ENCODE data around the gene RFWD3. TPM values are rescaled to one million over a fixed set of nuclear protein-coding genes. Genes with fewer than 3 reads are reported as not detected.
A peak's percentile ranks its signal among the peaks of the same experiment; 100 is the strongest.

RFWD3 gene
- total RNA-seq, 1 donor from 2014 or later = 55.7 TPM

DNA sequence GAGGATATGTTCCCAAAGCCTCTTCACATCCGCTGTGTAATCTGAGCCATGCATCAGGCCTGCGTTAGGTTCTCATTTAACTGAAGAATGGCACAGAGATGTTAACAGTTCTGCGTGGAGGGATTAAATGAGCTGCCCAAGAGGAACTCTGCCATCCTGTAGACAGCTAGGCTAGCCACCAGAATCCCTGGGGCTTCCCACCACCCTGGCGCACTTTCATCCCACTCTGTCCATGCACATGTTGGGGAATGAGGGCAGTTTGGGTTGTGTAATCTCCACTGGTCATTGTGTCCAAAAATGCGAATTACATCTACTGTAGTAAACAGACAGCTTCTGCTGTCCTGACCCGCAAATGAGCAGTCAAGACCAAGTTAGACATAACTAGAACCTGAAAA lies 58.7 kb downstream of the RFWD3 start:
- Histone ChIP-seq H2AFZ (replicated peaks) (peak overlapping the region; percentile 55), H3K27me3 (no peaks in the 10 kb centered on the region), H3K4me2 (peak overlapping the region; percentile 81), H3F3A (ENCODE audit: low read depth) (peaks cover 19% of the 10 kb centered on the region), H3K79me2 (ENCODE audit: low read depth) (peaks cover 39% of the 10 kb centered on the region), H3K4me3 (peak overlapping the region; percentile 84), H3K9ac (no peak overlapping the region), H3K27ac (no peak overlapping the region), H4K20me1 (ENCODE audit: low read depth) (peaks cover 32% of the 10 kb centered on the region), H3K4me1 (peaks cover 21% of the 10 kb centered on the region), H3K36me3 (no peaks in the 10 kb centered on the region), H3K9me3 (ENCODE audit: low read depth) (no peaks in the 10 kb centered on the region)
- peak overlapping the region; percentile 86 for H3K27ac Mint-ChIP-seq
- no peaks in the 10 kb centered on the region for H3K27me3 Mint-ChIP-seq (ENCODE audit: insufficient read depth, low read depth)
- peaks cover 4% of the 10 kb centered on the region for H3K36me3 Mint-ChIP-seq
- peak overlapping the region; percentile 99 for H3K4me3 Mint-ChIP-seq
- no peak for TF ChIP-seq EZH2 (IDR thresholded peaks at IDR 0.05)
- TF ChIP-seq EZH2phosphoT487 (IDR thresholded peaks at IDR 0.05) = no peak
- TF ChIP-seq CTCF (IDR thresholded peaks at IDR 0.05) = no peak
- H3K9me3 Mint-ChIP-seq = no peaks in the 10 kb centered on the region
- DNase-seq (ENCODE audit: low spot score) = peak; percentile 63
- peaks cover 32% of the 10 kb centered on the region for H3K4me1 Mint-ChIP-seq

GRCh38 chr16:74607310-74607961 lies 59.2 kb downstream of the RFWD3 start:
- Mint-ChIP-seq H3K36me3 (peaks cover 4% of the 10 kb centered on the region), H3K4me3 (peak overlapping the region; percentile 99), H3K9me3 (peaks cover 2% of the 10 kb centered on the region), H3K27ac (peak overlapping the region; percentile 96), H3K27me3 (ENCODE audit: insufficient read depth, low read depth) (no peaks in the 10 kb centered on the region), H3K4me1 (peaks cover 35% of the 10 kb centered on the region)
- no peak for TF ChIP-seq EZH2phosphoT487 (IDR thresholded peaks at IDR 0.05)
- TF ChIP-seq CTCF (IDR thresholded peaks at IDR 0.05) = no peak
- TF ChIP-seq EZH2 (IDR thresholded peaks at IDR 0.05) = no peak
- peak overlapping the region; percentile 81 for H3K4me2 ChIP-seq
- no peaks in the 10 kb centered on the region for H3K27me3 ChIP-seq
- peaks cover 44% of the 10 kb centered on the region for H3K79me2 ChIP-seq (ENCODE audit: low read depth)
- peaks cover 21% of the 10 kb centered on the region for H3K4me1 ChIP-seq
- no peak for DNase-seq (ENCODE audit: low spot score)
- H3K36me3 ChIP-seq = no peaks in the 10 kb centered on the region
- no peak overlapping the region for H3K27ac ChIP-seq
- peaks cover 38% of the 10 kb centered on the region for H4K20me1 ChIP-seq (ENCODE audit: low read depth)
- H3K4me3 ChIP-seq = peak overlapping the region; percentile 84
- H3F3A ChIP-seq (ENCODE audit: low read depth) = peaks cover 19% of the 10 kb centered on the region
- peak overlapping the region; percentile 55 for H2AFZ ChIP-seq (replicated peaks)
- H3K9ac ChIP-seq = no peak overlapping the region
- no peaks in the 10 kb centered on the region for H3K9me3 ChIP-seq (ENCODE audit: low read depth)

- H3K36me3 ChIP-seq = no peaks in the 10 kb centered on the region
- peak; percentile 97 for DNase-seq (ENCODE audit: low spot score)
- peak within 1 kb of the TSS; percentile 84 for H3K4me3 ChIP-seq
- H4K20me1 ChIP-seq (ENCODE audit: low read depth) = peaks cover 44% of the 10 kb centered on the region
- peaks cover 21% of the 10 kb centered on the region for H3K4me1 ChIP-seq
- H2AFZ ChIP-seq (replicated peaks) = peak within 1 kb of the TSS; percentile 65
- peaks cover 19% of the 10 kb centered on the region for H3F3A ChIP-seq (ENCODE audit: low read depth)
- no peaks in the 10 kb centered on the region for H3K27me3 ChIP-seq
- peaks cover 5% of the 10 kb centered on the region for H3K36me3 Mint-ChIP-seq
- TF ChIP-seq EZH2 (IDR thresholded peaks at IDR 0.05) = no peak
- no peak for TF ChIP-seq CTCF (IDR thresholded peaks at IDR 0.05)
- TF ChIP-seq EZH2phosphoT487 (IDR thresholded peaks at IDR 0.05) = no peak
- peak within 1 kb of the TSS; percentile 81 for H3K4me2 ChIP-seq
- peak within 1 kb of the TSS; percentile 86 for H3K9ac ChIP-seq
- peak within 1 kb of the TSS; percentile 95 for H3K27ac ChIP-seq
- peak within 1 kb of the TSS; percentile 99 for H3K4me3 Mint-ChIP-seq
- peaks cover 35% of the 10 kb centered on the region for H3K4me1 Mint-ChIP-seq
- no peaks in the 10 kb centered on the region for H3K9me3 ChIP-seq (ENCODE audit: low read depth)
- H3K79me2 ChIP-seq (ENCODE audit: low read depth) = peaks cover 52% of the 10 kb centered on the region
- H3K27me3 Mint-ChIP-seq (ENCODE audit: insufficient read depth, low read depth) = no peaks in the 10 kb centered on the region
- peaks cover 2% of the 10 kb centered on the region for H3K9me3 Mint-ChIP-seq
- peak within 1 kb of the TSS; percentile 96 for H3K27ac Mint-ChIP-seq
Measured at GRCh38 chr16:74606521-74607309, 60.0 kb downstream of the RFWD3 start, which contains the start of gene GLG1. Gene GLG1, minus strand, starts transcription at chr16:74607114. Its CDS starts 20 bp downstream, at chr16:74607094.
